C4-2B (cell line): ENCODE measurements around the gene SLC5A5.

Source experiments
- ZFX ChIP-seq: fragments of 450-650 bp; IDR thresholded peaks from 2 replicates; pipeline ENCODE4 v1.6.1; 2017
- TF ChIP-seq, protein P1 (sequence below): fragments of 450-650 bp; conservative IDR thresholded peaks from 2 replicates; pipeline ENCODE4 v1.5.1; 2017; ENCODE audit warnings: mild to moderate bottlenecking

DNA sequence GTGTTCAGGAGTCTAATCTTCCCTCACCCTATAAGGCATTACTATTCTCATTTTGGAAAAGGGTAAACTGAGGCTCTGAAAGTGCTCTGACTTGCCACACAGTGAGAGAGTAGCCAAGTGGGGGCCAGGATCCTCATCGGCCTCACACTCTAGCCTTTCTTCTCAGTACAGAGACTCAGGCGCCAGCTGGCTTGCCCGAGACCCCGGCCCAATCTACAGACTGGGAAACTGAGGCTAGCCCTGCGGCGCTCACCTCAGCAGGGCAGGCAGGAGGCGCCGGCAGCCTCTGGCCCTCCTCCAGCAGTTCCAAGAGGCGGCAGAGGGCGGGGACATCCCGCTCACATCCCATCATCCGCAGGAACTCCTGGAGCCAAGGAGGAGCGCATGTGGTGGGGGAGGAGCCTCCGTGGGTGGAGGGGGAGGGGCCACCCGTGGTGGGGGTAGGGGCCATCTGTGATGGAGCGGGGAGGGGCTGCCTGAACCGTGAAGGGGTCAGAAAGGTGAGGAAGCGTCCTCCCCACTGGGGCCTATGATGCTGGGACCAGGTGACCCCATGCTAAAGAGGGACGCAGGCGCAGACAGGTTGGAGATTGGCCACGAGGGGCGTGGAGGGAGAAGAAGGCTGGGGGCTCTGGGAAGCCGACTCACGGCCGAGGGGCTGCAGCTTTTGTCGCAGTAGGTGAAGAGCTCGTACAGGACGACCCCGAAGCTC lies 41.7 kb upstream of the SLC5A5 start:
- TF ChIP-seq, protein P1, sequence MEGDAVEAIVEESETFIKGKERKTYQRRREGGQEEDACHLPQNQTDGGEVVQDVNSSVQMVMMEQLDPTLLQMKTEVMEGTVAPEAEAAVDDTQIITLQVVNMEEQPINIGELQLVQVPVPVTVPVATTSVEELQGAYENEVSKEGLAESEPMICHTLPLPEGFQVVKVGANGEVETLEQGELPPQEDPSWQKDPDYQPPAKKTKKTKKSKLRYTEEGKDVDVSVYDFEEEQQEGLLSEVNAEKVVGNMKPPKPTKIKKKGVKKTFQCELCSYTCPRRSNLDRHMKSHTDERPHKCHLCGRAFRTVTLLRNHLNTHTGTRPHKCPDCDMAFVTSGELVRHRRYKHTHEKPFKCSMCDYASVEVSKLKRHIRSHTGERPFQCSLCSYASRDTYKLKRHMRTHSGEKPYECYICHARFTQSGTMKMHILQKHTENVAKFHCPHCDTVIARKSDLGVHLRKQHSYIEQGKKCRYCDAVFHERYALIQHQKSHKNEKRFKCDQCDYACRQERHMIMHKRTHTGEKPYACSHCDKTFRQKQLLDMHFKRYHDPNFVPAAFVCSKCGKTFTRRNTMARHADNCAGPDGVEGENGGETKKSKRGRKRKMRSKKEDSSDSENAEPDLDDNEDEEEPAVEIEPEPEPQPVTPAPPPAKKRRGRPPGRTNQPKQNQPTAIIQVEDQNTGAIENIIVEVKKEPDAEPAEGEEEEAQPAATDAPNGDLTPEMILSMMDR = no peak
- TF ChIP-seq ZFX = no peak
